T1000 (cell line): ENCODE measurements around the gene KDM6A.
"Not testable (repeated sequence)": the region's sequence is repeated elsewhere in the genome, so short reads cannot be mapped to it uniquely, and the experiment has no call there.

Experiments
- DNase-seq: peaks from one replicate; lab custom pipeline; 2025; ENCODE audit warnings: mixed read lengths; lab: John Stamatoyannopoulos, UW

The KDM6A gene

DNA sequence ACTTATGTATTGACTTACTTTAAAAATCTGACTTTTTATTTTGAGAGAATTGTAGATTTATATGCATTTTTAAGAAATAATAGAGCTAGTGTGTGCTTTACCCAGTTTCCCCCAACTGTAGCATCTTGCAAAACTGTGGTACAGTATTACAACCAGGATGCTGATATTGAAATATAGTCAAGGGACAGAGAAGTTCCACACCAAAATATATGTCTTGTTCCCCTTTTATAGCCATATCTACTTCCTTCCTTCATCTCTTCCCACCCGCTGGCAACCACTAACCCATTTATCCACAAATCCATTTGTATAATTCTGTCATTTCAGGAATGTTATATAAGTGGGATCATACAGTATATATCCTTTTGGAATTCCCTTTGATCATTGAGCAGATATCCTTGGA is 16.8 kb downstream of the KDM6A start:
- DNase-seq, result no peak

DNA sequence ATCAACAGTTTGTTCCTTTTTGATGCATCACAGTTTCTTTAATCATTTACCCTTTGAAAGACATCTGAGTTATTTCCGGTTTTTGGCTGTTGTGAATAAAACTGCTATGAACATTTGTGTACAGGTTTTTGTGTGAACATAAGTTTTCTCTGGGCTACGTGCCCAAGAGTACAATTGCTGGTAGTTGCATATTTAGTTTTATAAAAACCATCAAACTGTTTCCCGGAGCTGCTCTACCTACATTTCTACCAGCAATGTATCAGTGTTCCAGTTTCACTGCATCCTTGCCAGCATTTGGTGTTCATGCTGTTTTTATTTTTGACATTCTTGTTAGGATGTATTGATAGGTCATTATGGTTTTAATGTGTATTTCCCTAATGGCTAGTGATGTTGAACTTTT is 17.3 kb downstream of the KDM6A start:
- DNase-seq, result no peak

DNA sequence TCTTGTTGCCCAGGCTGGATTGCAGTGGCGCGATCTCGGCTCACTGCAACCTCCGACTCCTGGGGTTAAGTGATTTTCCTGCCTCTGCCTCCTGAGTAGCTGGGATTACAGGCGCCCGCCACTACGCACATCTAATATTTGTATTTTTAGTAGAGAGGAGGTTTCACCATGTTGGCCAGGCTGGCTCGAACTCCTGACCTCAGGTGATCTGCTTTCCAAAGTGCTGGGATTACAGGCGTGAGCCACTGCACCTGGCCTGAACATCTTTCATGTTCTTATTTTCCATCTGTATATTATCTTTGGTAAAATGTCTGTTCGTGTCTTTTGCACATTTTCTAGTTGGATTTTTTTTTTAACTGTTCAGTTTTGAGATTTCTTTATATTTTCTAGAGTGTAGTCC is 17.7 kb downstream of the KDM6A start:
- not testable (repeated sequence) for DNase-seq

DNA sequence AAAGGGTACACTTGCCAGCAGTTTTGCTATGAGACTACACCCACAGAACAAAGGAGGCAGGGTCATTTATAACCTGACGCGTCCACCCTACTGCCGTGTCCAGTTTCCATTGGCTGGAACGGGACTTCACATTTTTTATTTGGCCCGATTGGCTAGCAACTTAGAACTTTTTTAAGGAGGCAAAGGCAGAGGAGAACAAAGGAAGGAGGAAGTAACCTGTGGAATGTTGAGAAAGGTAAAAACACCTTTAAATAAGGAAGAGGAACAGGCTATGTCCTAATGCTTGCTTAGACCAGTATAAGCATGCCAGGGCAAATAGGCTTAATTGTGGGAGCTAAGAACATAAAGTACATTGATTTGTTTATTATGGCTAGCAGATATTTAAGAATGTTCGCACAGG is 18.7 kb downstream of the KDM6A start:
- no peak for DNase-seq

DNA sequence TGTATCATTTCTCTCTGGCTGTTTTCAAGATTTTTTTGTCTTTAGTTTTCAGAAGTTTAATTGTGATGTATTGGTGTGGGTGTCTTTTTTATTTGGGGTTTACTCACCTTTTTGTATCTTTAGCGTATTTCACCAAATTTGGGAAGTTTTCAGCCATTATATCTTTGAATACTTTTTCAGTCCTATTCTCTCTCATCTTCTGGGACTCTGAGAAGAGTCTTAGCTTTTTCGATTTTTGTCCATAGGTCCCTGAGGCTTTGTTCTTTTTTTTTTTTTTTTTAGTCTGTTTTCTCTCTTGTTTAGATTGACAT is 23.8 kb downstream of the KDM6A start:
- DNase-seq, result no peak

DNA sequence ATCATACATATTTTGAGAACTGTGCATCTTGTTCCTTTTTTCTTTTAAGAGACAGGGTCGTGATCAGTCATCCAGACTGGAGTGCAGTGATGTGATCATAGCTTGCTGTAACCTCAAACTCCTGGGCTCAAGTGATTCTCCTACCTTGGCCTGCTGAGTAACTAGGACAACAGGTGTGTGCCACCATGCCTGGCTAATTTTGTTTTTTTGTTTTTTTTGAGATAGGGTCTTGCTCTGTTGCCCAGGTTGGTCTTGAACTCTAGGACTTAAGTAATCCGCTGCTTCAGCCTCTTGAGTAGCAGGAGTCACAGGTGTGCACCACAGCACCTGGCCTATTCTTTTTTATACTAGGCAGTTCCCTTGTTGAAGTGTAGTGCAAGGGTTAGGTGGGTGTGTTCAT is 24.6 kb downstream of the KDM6A start:
- no peak for DNase-seq

DNA sequence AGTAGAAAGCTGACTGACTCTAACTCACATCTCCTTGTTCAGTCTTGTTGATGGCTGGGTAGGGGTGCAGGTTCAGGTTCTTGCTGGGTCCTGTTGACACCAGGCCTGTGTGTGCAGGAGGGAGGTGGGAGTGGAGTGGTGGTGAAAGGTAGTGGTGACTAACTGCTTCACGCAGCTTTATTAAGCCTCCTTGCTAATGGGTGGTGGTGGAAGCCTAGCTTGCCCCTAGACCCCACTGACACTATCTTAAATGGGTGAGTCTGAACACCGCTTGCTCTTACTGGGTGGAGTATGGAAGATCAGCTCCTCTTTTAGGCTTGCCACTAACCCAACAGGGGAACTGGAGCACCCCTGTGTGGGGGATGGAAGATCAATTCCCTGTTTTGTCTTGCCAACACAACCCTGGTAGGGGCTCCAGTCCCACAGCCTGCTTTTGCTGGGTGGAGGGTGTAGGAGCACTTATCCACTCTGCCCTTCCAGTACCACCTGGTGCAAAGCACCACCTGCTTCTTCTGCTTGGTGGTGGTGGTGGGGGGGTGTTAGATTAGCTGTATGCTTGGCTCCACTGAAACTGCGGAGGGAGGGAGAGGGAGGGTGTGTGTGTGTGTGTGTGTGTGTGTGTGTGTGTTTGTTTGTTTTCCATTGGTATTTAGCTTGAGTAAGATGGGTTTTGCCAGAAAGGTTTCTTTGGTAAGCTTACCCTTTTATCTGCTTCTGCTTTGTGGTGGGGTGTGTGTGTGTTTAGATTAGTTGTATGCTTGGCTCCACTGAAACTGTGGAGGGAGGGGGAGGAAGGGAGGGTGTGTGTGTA is 25.6 kb downstream of the KDM6A start:
- no peak for DNase-seq

DNA sequence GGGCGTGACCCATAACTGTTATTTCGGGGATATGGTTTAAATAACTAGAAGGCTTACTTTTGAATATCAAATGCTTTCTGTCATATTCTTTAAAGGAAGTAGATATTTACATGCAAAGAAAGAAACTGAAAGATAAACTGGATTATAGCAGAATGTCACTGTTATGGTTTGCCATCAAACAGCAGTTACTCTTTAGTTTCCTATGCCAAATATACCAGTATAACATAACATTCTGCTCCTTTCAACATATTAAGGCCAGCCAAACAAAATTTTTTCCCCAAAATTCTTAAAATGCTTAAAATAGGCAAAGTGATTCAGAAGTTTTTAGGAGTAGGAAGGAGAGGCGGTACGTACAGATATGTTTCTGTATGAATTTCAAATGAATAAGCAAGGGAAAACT is 27.0 kb downstream of the KDM6A start:
- no peak for DNase-seq

DNA sequence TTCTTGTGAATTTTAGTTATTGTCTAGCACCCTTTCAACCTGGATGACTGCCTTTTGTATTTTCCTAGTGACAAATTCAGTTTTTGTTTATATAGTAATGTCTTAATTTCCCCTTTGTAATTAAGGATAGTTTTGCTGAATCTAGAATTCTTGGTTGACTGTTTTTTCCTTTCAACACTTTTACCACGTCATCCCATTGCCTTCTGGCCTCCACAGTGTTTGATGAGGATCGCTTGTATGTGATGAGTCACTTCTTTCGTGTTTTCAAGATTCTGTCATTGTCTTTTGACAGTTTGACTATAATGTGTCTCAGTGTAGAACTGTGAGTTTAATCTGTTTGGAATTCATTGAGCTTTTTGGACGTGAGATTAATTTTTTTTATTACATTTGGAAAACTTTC is 30.1 kb downstream of the KDM6A start:
- peak; percentile 4 for DNase-seq

DNA sequence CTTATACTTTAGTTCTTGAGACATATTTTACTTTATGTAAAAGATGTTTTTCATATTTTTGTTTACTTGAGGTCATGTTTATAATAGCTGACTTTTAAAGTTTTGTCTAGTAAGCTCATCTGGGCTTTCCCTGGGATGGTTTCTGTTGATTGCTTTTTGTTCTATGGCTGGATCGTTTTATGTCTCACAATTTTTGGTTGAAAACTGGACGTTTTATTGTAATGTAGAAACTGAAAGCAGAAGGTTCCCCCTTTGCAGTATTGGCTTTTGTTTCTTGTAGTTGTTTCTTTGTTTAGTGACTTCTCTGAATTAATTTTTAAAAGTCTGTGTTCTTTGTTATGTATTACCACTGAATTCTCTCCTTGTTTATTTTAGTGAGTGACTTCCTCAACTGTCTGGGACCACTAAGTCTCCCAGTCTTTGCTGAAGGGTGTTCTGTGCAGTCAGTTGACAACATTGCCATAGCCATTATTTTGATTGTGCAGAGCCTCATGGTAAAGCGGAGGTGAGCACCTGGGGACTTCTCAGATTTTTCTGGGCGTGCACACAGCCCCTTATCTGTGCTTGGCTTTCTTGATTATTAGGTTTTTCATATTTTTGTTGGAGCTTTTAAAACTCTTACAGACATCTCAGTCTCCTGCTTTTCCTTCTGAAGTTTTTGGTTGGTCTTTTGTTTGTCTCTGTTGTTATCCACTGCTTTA is 31.0 kb downstream of the KDM6A start:
- DNase-seq, result no peak

DNA sequence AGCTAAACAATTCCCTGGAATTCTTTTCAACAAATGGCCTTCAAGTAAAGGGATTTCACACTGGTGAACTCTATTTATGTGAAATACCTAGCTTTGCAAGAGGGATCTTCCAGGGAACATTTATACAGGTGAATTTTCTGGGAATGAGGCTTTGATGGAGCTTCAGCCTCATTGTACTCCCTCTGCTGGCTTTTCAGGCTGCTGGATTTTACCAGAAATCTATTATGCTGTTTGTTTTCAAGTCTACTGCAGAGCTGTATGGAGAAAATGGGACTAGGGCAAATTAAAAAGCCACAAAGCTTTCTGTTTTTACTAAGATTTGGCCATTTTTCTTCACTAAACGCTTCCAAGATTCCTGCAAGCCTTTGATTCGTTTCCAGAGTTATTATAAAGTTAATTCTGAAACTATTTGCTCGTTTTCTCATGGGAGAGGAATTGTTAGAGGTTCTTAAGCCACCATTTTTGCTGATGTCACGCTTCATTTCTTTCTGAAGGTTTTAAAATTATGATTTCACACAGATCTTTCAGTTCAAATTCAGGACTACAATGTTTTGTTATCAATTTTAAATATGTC is 31.6 kb downstream of the KDM6A start:
- DNase-seq, result no peak

DNA sequence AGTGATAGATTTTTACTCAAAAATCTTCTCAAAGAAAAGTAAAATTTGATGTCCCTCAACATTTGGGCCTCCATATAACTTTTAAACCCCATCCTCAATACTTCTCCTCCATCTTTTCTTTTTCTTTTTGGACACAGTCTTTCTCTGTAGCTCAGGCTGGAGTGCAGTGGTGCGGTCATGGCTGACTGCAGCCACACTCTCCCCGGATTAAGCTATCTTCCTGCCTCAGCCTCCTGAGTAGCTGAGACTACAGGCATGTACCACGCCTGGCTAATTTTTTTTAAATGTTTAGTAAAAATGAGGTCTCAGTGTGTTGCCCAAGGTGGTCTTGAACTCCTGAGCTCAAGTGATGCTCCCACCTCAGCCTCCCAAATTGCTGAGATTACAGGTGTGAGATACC is 33.1 kb downstream of the KDM6A start:
- no peak for DNase-seq

DNA sequence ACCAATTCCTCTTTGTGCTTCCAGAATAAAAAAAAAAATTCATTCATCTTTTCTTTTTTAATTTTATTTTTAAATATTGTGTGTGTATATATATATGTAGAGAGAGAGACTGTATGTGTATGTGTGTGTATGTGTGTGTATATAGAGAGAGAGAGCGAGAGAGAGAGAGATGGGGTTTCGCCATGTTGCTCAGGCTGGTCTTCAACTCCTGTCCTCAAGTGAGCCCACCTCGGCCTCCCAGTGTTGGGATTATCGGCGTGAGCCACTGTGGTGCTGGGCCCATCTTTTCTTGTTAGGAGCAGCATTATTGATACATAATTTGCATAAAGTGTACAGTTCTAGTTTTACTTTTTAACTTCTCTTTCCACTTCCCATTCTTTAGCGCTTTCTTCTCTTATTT is 33.6 kb downstream of the KDM6A start:
- no peak for DNase-seq

DNA sequence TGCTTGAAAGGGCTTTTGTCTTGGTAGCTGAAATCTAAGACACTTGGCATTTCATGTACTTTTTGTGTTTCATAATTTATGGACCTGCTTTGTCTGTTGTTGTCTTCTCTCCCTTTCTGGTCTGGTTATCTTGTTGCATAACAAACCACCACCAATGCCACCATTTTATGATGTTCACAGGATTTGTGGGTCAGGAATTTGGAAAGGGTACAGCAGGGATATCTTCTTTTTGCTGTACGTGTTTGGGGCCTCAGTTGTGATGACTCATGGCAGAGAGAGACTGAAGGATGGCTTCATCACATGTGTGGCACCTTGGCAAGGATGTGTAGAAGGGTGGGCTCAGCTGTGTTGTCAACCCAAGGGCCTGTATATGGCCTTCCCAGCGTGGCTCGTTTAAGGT is 35.2 kb downstream of the KDM6A start:
- no peak for DNase-seq

DNA sequence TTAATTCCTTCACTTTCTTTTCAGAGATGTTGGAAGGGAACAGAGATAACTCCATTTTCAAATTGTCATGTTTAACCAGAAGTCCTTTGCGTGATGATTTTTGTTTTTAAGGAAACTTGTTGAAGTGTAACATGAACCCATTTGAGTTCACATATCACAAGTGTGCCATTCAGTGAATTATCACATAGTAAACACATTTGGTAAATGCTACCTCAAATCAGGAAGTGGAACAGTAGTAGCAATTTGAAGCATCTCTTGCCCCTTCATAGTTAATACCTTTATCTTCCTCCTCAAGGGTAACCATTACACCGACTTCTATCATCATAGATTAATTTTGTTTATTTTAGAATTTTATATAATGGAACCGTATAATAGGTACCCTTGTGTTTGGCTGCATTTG is 35.8 kb downstream of the KDM6A start:
- DNase-seq, result no peak

DNA sequence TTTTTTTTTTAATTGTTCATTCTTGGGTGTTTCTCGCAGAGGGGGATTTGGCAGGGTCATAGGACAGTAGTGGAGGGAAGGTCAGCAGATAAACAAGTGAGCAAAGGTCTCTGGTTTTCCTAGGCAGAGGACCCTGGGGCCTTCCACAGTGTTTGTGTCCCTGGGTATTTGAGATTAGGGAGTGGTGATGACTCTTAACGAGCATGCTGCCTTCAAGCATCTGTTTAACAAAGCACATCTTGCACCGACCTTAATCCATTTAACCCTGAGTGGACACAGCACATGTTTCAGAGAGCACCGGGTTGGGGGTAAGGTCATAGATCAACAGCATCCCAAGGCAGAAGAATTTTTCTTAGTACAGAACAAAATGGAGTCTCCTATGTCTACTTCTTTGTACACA is 37.5 kb downstream of the KDM6A start:
- DNase-seq, result not testable (repeated sequence)

DNA sequence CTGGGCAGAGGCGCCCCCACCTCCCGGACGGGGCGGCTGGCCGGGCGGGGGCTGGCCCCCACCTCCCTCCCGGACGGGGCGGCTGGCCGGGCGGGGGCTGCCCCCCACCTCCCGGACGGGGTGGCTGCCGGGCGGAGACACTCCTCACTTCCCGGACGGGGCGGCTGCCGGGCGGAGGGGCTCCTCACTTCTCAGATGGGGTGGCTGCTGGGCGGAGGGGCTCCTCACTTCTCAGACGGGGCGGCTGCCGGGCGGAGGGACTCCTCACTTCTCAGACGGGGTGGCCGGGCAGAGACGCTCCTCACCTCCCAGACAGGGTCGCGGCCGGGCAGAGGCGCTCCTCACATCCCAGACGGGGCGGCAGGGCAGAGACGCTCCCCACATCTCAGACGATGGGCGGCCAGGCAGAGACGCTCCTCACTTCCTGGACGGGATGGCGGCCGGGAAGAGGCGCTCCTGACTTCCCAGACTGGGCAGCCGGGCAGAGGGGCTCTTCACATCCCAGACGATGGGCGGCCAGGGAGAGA is 38.1 kb downstream of the KDM6A start:
- not testable (repeated sequence) for DNase-seq

DNA sequence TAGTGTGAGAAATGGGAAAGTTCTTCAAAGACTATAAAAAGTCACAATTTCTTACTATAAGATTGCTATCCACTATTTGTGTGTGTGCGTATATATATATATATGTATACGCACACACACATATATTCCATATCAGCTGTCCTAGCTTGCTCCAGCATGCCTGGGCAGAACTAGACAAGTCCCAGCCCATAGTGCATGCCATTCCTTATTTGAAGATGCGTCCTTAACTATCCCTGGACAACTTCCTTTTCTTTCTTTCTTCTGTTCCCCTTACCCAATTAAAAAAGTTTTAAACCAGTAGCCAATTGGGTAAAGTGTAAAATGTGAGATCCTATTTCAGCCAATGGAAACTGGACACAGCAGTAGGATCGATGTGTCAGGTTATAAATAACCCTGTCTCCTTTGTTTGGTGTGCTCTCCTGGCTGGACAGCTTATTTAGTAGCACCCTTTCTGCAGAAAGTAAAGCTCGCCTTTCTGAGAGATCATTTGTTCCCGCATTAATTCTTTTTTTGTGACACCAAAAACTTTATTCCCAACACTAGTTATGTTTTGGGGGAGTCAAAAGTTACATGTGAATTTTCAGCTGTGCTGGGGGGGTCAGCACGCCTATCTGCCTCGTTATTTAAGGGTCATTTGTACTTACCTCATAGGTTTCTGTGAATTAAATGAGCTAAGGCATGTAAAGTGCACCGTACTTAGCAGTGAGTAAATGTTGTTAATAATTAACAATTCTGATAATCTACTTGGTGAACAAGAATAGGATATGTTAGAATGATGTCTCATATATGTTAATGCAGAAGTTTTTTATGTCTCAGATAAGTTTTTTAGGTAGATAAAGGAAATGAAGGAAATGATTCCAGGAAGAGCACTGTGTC is 40.9 kb downstream of the KDM6A start:
- DNase-seq, result no peak

DNA sequence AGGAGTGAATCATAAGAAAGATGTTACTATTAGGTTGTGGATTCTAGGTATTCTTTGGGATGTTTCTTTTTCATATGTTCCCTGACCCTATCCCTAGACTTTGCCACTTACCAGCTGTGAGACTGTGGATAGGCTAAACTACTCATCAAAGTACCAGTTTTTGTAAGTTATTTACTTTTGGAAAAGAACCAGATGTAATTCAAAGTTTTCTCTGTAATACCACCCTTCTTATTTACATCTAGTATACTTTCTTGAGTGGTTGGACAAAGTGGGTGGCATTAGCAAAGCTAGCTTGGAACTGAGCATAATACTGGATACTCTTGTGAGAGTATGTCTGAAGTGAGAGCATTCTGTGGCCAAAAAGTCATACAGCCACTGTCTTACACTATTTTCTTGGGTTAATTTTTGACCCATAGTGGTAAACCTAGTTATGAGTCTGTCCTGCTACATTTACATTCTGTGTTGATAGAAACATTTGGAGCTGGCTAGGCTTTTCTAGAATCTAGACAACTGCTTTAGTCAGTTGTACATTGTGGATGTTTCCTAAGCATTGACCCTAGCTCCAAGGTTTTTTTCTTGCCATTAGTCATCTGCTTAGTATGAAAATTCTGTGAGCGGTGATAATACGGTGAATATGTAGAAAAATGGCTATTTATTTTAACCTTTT is 41.7 kb downstream of the KDM6A start:
- no peak for DNase-seq

DNA sequence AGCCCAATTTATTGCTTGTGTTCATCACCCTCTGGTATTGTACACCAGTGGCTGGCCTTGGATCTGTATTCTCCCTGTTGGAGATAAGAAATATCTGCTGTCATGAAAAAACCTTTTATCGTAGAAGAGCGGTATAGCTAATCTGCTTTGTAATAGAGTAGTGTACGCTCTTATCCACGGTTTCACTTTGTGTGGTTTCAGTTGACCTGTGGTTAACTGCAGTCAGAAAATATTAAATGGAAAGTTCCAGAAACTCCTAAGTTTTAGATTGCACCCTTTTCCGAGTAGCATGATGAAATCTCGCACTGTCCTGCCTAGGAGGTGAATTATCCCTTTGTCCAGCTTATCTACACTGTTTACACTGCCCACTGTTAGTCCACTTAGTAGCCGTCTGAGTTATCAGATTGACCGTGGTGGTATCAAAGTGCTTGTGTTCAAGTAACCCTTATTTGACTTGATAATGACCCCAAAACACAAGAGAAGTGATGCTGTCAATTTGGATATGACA is 42.4 kb downstream of the KDM6A start:
- DNase-seq, result no peak

DNA sequence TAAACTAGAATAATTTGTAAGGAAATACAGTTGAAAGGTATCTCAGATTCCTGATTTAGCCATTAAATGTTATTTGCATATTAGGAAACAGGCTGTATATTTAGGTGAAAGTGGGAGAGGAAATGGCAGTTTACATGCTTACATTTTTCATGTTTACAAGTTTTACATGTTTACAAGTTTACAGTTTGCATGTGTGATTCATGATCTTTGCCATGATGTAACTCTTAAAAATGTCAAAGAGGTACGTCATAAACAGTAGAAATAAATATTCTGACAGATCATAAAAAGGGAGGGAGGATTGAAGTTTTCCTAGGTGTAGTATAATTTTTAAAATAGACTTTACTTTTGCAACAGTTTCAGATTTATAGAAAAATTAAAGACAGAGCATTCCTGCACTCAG is 45.7 kb downstream of the KDM6A start:
- no peak for DNase-seq

DNA sequence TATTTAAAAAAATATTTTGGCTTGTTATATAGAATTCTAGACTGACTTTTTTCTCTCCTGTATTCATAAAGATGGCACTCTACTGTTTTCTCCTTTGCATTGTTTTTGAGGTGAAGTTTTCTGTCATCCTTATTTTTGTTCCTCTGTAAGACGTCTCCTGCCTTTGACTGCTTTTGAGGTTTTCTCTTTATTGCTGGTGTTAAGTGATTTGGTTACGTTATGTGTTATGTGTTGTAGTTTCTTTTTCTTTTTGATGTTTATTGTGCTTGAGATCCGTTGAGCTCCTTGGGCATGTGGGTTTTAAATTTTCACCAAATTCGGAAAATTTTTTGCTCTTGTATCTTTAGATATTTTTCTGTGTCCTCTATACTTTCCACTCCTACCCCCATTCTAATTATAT is 50.0 kb downstream of the KDM6A start:
- no peak for DNase-seq
